Stimulated activated CD8-positive, alpha-beta memory T cell treated with anti-CD3 and anti-CD28 coated beads, Interleukin-7, amount 100 ng/mL, for 48 hours (primary cell): ENCODE measurements around the gene CUL3.
"Not testable (repeated sequence)": the region's sequence is repeated elsewhere in the genome, so short reads cannot be mapped to it uniquely, and the experiment has no call there.

Experiments
- DNase-seq, 2 donors: peaks; one replicate each; pipeline ENCODE4 v3.0.0-alpha.2; 2020; ENCODE audit warnings: low read depth in 1 of 2; ENCODE audit errors: extremely low read depth in 1 of 2

Gene CUL3

GRCh38 chr2:224545884-224546644, 39.1 kb downstream of the CUL3 start:
- DNase-seq: no peak

- no peak for DNase-seq
Observed at GRCh38 chr2:224543939-224544338, 41.2 kb downstream of the CUL3 start.

GRCh38 chr2:224538561-224539138, 46.5 kb downstream of the CUL3 start:
- no peak for DNase-seq

- no peak for DNase-seq
Observed at GRCh38 chr2:224532931-224533330, 52.2 kb downstream of the CUL3 start.

GRCh38 chr2:224532441-224532840, 52.7 kb downstream of the CUL3 start:
- no peak for DNase-seq

- no peak for DNase-seq
Observed at GRCh38 chr2:224528171-224528570, 57.0 kb downstream of the CUL3 start.

GRCh38 chr2:224525774-224526173, 59.4 kb downstream of the CUL3 start:
- no peak for DNase-seq

GRCh38 chr2:224524657-224525056, 60.5 kb downstream of the CUL3 start:
- no peak for DNase-seq

- DNase-seq: no peak
Observed at GRCh38 chr2:224523626-224524577, 61.3 kb downstream of the CUL3 start.

GRCh38 chr2:224522483-224522882, 62.7 kb downstream of the CUL3 start:
- DNase-seq: not testable (repeated sequence)

- DNase-seq: peak; percentile 13 to 20
Observed at GRCh38 chr2:224520064-224520463, 65.1 kb downstream of the CUL3 start.

- DNase-seq: no peak
Observed at GRCh38 chr2:224518806-224519580, 66.2 kb downstream of the CUL3 start.

GRCh38 chr2:224517963-224518362, 67.2 kb downstream of the CUL3 start:
- DNase-seq: no peak

GRCh38 chr2:224516393-224516792, 68.8 kb downstream of the CUL3 start:
- DNase-seq: not testable (repeated sequence)

- no peak for DNase-seq
Observed at GRCh38 chr2:224513991-224514390, 71.2 kb downstream of the CUL3 start.

GRCh38 chr2:224507789-224508188, 77.4 kb downstream of the CUL3 start:
- no peak for DNase-seq

GRCh38 chr2:224506494-224506893, 78.7 kb downstream of the CUL3 start:
- no peak for DNase-seq

GRCh38 chr2:224498991-224499390, 86.2 kb downstream of the CUL3 start:
- DNase-seq: no peak

GRCh38 chr2:224492531-224492930, 92.6 kb downstream of the CUL3 start:
- DNase-seq: no peak

GRCh38 chr2:224487940-224488339, 97.2 kb downstream of the CUL3 start:
- not testable (repeated sequence) for DNase-seq
